Lung (tissue), 12 donors: ENCODE measurements around the gene CTTNBP2. TPM values are rescaled to one million over a fixed set of nuclear protein-coding genes. Genes with fewer than 3 reads are reported as not detected.

Experiments
- ATAC-seq: fragments of 200-7000 bp; cut with Tn5 transposase; one replicate; pipeline ENCODE4 v1.9.1; 2020; ENCODE audit warnings: moderate number of reproducible peaks; ENCODE audit not compliant: insufficient read depth, low FRiP score
- DNase-seq, 3 donors: peaks; one replicate each; pipeline ENCODE4 v3.0.0-alpha.2; 2013 to 2017
- H3K27ac ChIP-seq, 2 donors: one replicate each; pipeline ENCODE4 v1.5.1; 2013; ENCODE audit warnings: mild to moderate bottlenecking in 2 of 2, moderate library complexity in 2 of 2, control low read depth in 1 of 2, inconsistent platforms in 1 of 2, low read depth in 1 of 2, low read length in 1 of 2
- H3K27me3 ChIP-seq, 3 donors: one replicate each; pipeline ENCODE4 v1.5.1; 2013; ENCODE audit warnings: low read length in 2 of 3; ENCODE audit not compliant: control insufficient read depth in 3 of 3, insufficient read depth in 3 of 3
- H3K36me3 ChIP-seq, 4 donors: one replicate each; pipeline ENCODE4 v1.5.1; 2013; ENCODE audit warnings: low read length in 4 of 4, mild to moderate bottlenecking in 1 of 4, moderate library complexity in 1 of 4; ENCODE audit not compliant: control insufficient read depth in 4 of 4, insufficient read depth in 4 of 4
- H3K4me1 ChIP-seq, 5 donors: one replicate each; pipeline ENCODE4 v1.5.1; 2013; ENCODE audit warnings: low read length in 5 of 5, mild to moderate bottlenecking in 2 of 5, moderate library complexity in 1 of 5; ENCODE audit not compliant: control insufficient read depth in 5 of 5, insufficient read depth in 5 of 5
- H3K4me3 ChIP-seq: one replicate; pipeline ENCODE4 v1.5.1; 2013; ENCODE audit warnings: mild to moderate bottlenecking, control low read depth, moderate library complexity
- H3K9ac ChIP-seq, 2 donors: one replicate each; pipeline ENCODE4 v1.5.1; 2013; ENCODE audit warnings: low read length in 2 of 2, control low read depth in 1 of 2; ENCODE audit not compliant: insufficient read depth in 1 of 2
- H3K9me3 ChIP-seq, 4 donors: one replicate each; pipeline ENCODE4 v1.5.1; 2013; ENCODE audit warnings: low read length in 3 of 4, mild to moderate bottlenecking in 1 of 4, moderate library complexity in 1 of 4; ENCODE audit not compliant: control insufficient read depth in 4 of 4, insufficient read depth in 3 of 4
- WGBS, 2 donors: extraction: QIAGEN DNeasy Blood & Tissue Kit; methylation state at CpG; one replicate each; pipeline ENCODE4 v1.1.7; 2013; 5-methylcytosine and 5-hydroxymethylcytosine counted together
- polyA plus RNA-seq, 2 donors: library from polyadenylated mRNA; stranded (reverse); fragments of 200-250 nt; gene quantifications; one replicate each; pipeline ENCODE4 v1.2.1, GENCODE V29; 2013
- total RNA-seq, 2 donors: library from RNA; depleted of rRNA in 1 of 2; stranded (reverse); fragments of >200 nt in 1 of 2; gene quantifications; one replicate each; pipeline ENCODE4 v1.2.1, GENCODE V29; 2014 to 2021
- TF ChIP-seq, protein P1 (sequence below): IDR thresholded peaks from 2 replicates; pipeline ENCODE4 v1.5.1; 2012; ENCODE audit warnings: mild to moderate bottlenecking; ENCODE audit errors: control extremely low read depth, extremely low read depth
- donor health status: control.
- donor health status: control.
- donor health status: Bipolar disorder and iron deficiency.
- donor health status: healthy.
- donor health status: DM: yes; HTN: yes; CAD: no.

The CTTNBP2 gene
- total and polyA plus RNA-seq, 4 donors = 0.63 to 15.4 (median 2.4) TPM

DNA sequence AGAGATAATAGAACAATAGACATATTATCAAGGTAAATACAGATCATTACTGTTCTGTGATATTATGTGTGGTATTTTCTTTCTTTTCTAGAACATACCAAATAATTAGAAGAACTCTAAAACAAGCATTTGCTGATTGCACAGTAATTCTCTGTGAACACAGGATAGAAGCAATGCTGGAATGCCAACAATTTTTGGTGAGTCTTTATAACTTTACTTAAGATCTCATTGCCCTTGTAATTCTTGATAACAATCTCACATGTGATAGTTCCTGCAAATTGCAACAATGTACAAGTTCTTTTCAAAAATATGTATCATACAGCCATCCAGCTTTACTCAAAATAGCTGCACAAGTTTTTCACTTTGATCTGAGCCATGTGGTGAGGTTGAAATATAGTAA is 207.9 kb downstream of the CTTNBP2 start:
- no peaks in the 10 kb centered on the region for H3K27me3 ChIP-seq
- ATAC-seq (no peak), DNase-seq (no peak)
- H3K4me1 ChIP-seq = no peaks in the 10 kb centered on the region
- H3K36me3 ChIP-seq = peaks cover 0 to 2% (median 0%) of the 10 kb centered on the region in 4 donors
- H3K9me3 ChIP-seq = no peaks in the 10 kb centered on the region
- no peak overlapping the region for H3K27ac ChIP-seq
- H3K9ac ChIP-seq = no peak overlapping the region
- TF ChIP-seq, protein P1, sequence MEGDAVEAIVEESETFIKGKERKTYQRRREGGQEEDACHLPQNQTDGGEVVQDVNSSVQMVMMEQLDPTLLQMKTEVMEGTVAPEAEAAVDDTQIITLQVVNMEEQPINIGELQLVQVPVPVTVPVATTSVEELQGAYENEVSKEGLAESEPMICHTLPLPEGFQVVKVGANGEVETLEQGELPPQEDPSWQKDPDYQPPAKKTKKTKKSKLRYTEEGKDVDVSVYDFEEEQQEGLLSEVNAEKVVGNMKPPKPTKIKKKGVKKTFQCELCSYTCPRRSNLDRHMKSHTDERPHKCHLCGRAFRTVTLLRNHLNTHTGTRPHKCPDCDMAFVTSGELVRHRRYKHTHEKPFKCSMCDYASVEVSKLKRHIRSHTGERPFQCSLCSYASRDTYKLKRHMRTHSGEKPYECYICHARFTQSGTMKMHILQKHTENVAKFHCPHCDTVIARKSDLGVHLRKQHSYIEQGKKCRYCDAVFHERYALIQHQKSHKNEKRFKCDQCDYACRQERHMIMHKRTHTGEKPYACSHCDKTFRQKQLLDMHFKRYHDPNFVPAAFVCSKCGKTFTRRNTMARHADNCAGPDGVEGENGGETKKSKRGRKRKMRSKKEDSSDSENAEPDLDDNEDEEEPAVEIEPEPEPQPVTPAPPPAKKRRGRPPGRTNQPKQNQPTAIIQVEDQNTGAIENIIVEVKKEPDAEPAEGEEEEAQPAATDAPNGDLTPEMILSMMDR = no peak
- H3K4me3 ChIP-seq = no peak overlapping the region

GRCh38 chr7:117664047-117664446 is 209.2 kb downstream of the CTTNBP2 start:
- ATAC-seq = no peak
- Histone ChIP-seq H3K4me1 (no peaks in the 10 kb centered on the region), H3K9ac (no peak overlapping the region), H3K4me3 (no peak overlapping the region), H3K36me3 (peaks cover 0 to 2% (median 0%) of the 10 kb centered on the region in 4 donors), H3K27ac (no peak overlapping the region), H3K9me3 (no peaks in the 10 kb centered on the region), H3K27me3 (no peaks in the 10 kb centered on the region)
- TF ChIP-seq, protein P1 = no peak
- no peak for DNase-seq
- 67 to 74% methylated on average over 3 of the region's 3 CpGs for WGBS, 2 donors

GRCh38 chr7:117661328-117661727 is 211.9 kb downstream of the CTTNBP2 start:
- DNase-seq (no peak), ATAC-seq (no peak)
- TF ChIP-seq, protein P1 = no peak
- Histone ChIP-seq H3K4me1 (no peaks in the 10 kb centered on the region), H3K9me3 (no peaks in the 10 kb centered on the region), H3K27me3 (no peaks in the 10 kb centered on the region), H3K27ac (no peak overlapping the region), H3K4me3 (no peak overlapping the region), H3K36me3 (no peaks in the 10 kb centered on the region), H3K9ac (no peak overlapping the region)
- 61 to 69% methylated on average over 2 of the region's 2 CpGs for WGBS, 2 donors
